Measurements from ENCODE around the gene SUGCT. TPM values are rescaled to one million over a fixed set of nuclear protein-coding genes. Genes with fewer than 3 reads are reported as not detected.

The SUGCT gene
- total RNA-seq, 4 donors from 2014 or later, result 0.83 to 7.1 (median 3.2) TPM

DNA sequence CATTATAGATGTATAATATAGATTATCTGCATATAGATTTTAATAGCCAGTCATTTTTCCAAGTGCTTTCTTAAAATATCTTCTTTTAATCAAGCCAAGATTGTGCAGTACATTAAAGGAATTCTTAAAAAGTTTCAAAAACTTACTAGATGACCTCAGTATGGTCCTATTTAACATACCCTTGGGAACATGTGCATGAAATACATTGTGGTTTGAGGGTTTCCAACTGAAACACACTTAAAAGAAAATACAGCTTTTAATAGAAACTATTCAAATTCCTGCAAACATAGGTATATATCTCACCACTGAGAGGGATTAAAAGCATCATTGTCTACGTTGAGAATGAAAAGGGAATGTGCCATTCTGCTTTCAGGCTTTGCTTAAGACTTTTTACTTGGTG lies 364.9 kb downstream of the SUGCT start:
- TF ChIP-seq, protein P1, sequence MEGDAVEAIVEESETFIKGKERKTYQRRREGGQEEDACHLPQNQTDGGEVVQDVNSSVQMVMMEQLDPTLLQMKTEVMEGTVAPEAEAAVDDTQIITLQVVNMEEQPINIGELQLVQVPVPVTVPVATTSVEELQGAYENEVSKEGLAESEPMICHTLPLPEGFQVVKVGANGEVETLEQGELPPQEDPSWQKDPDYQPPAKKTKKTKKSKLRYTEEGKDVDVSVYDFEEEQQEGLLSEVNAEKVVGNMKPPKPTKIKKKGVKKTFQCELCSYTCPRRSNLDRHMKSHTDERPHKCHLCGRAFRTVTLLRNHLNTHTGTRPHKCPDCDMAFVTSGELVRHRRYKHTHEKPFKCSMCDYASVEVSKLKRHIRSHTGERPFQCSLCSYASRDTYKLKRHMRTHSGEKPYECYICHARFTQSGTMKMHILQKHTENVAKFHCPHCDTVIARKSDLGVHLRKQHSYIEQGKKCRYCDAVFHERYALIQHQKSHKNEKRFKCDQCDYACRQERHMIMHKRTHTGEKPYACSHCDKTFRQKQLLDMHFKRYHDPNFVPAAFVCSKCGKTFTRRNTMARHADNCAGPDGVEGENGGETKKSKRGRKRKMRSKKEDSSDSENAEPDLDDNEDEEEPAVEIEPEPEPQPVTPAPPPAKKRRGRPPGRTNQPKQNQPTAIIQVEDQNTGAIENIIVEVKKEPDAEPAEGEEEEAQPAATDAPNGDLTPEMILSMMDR (IDR thresholded peaks at IDR 0.05), result no peak
- no peak for TF ChIP-seq POLR2A (IDR thresholded peaks at IDR 0.05)
- Histone ChIP-seq H3K4me3 (no peak overlapping the region), H3K4me1 (no peaks in the 10 kb centered on the region), H3K27me3 (no peaks in the 10 kb centered on the region), H3K27ac (no peak overlapping the region), H3K36me3 (no peaks in the 10 kb centered on the region), H3K9me3 (no peaks in the 10 kb centered on the region)
- 10 to 39% methylated on average over 1 of the region's 1 CpG for WGBS, 2 donors
- DNase-seq, result no peak
- intact Hi-C loops (cut with DNase I), result no loop called here

DNA sequence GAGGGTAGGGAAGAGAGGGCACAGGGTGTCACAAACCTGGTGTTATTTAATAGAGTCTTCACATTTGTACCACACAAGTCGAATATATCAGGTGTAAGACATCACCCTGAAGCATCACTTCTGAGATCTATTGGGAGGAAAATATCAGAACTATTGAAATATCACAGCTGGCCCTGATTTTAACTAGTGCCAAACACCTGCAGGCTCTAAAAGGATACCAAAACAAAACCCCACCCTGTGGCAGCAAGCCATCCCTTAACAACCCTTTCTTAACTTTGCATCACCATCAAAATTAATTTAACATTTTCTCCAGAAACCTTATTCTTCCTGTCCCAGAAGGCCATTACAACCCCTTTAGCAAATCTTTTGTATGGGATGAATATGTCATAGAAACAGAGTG lies 365.4 kb downstream of the SUGCT start:
- no peaks in the 10 kb centered on the region for H3K9me3 ChIP-seq
- no peak overlapping the region for H3K4me3 ChIP-seq
- no peaks in the 10 kb centered on the region for H3K36me3 ChIP-seq
- no peak overlapping the region for H3K27ac ChIP-seq
- no peaks in the 10 kb centered on the region for H3K27me3 ChIP-seq
- WGBS, 2 donors, result 13 to 36% methylated on average over 1 of the region's 1 CpG
- no peaks in the 10 kb centered on the region for H3K4me1 ChIP-seq
- intact Hi-C loops (cut with DNase I), result no loop called here
- TF ChIP-seq, protein P1 (IDR thresholded peaks at IDR 0.05), result no peak
- no peak for TF ChIP-seq POLR2A (IDR thresholded peaks at IDR 0.05)
- no peak for DNase-seq

DNA sequence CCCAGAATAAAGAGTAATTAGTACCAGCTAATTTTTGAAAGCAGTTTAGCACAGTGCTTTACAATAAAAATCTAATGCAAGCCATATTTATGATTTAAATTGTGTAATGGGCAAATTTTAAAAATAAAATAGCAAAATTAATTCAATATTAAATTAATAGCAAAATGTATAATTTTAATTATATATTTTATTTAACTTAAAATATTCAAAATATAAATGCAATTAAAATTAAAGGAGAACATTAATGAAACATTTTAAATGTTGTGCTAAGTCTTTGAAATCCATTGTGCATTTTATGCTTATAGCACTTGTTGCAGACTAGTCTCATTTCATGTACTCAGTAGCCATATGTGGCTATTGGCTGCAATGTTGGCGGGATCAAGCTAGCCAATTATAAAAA lies 367.6 kb downstream of the SUGCT start:
- Histone ChIP-seq H3K4me3 (no peak overlapping the region), H3K27ac (no peak overlapping the region), H3K4me1 (no peaks in the 10 kb centered on the region), H3K27me3 (no peaks in the 10 kb centered on the region), H3K36me3 (no peaks in the 10 kb centered on the region), H3K9me3 (peaks cover 0 to 5% (median 0%) of the 10 kb centered on the region in 3 donors)
- DNase-seq, result no peak
- WGBS, 2 donors, result 86 to 96% methylated on average over 1 of the region's 1 CpG
- intact Hi-C loops (cut with DNase I), result no loop called here
- no peak for TF ChIP-seq POLR2A (IDR thresholded peaks at IDR 0.05)
- TF ChIP-seq, protein P1 (IDR thresholded peaks at IDR 0.05), result no peak

DNA sequence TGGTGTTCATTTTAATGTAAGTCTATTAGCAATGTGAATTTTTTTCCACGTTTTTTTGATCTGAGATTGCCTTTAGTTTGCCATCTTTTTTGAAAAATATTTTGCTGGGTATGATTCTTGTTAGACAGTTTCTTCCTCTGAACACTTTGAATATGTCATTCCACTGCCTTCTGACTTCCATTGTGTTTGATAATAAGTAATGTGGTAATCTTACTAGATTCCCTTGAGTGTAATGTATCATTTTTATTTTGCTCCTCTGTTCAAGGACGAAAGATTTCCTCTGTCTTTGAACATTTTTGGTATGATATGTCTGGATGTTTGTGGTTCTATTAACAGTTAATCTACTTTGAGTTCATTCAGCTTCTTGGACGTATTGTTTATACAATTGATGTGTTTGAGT lies 371.4 kb downstream of the SUGCT start:
- no peaks in the 10 kb centered on the region for H3K36me3 ChIP-seq
- H3K4me3 ChIP-seq, result no peak overlapping the region
- DNase-seq, result no peak
- no peaks in the 10 kb centered on the region for H3K27me3 ChIP-seq
- intact Hi-C loops (cut with DNase I), result no loop called here
- 70 to 83% methylated on average over 3 of the region's 3 CpGs for WGBS, 2 donors
- H3K27ac ChIP-seq, result no peak overlapping the region
- H3K4me1 ChIP-seq, result no peaks in the 10 kb centered on the region
- TF ChIP-seq POLR2A (IDR thresholded peaks at IDR 0.05), result no peak
- TF ChIP-seq, protein P1 (IDR thresholded peaks at IDR 0.05), result no peak
- peaks cover 0 to 5% (median 0%) of the 10 kb centered on the region in 3 donors for H3K9me3 ChIP-seq

DNA sequence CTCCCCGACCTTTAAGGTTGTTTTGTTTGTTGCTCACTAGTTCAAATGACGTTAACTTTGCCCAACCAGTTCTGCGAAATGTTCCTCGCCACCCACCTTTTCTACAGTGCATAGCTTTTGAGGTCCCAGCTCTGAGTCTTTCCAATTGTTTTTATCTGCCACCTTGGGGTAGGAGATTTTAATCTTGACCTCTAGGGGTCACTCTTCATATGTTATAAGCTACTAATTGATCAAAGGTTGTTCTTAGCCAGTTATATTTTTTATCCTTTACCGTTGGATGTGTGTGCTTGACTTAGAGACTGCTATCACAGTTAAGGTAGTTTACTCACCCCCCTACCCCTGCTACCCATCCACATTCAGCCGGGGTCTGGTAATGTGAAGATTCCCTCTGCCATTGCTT lies 372.4 kb downstream of the SUGCT start:
- TF ChIP-seq, protein P1 (IDR thresholded peaks at IDR 0.05), result peak in 1 of 6 experiments; percentile 33
- TF ChIP-seq POLR2A (IDR thresholded peaks at IDR 0.05), result no peak
- intact Hi-C loops (cut with DNase I), result no loop called here
- 59 to 79% methylated on average over 6 of the region's 6 CpGs for WGBS, 2 donors
- DNase-seq, result no peak
- H3K27ac ChIP-seq, result no peak overlapping the region
- peaks cover 0 to 5% (median 0%) of the 10 kb centered on the region in 3 donors for H3K9me3 ChIP-seq
- H3K4me3 ChIP-seq, result no peak overlapping the region
- no peaks in the 10 kb centered on the region for H3K27me3 ChIP-seq
- H3K36me3 ChIP-seq, result no peaks in the 10 kb centered on the region
- H3K4me1 ChIP-seq, result no peaks in the 10 kb centered on the region
